HepG2 (cell line): ENCODE measurements around the gene GPR137. TPM values are rescaled to one million over a fixed set of nuclear protein-coding genes. Genes with fewer than 3 reads are reported as not detected.

Source experiments
- ATF1 ChIP-seq: IDR thresholded peaks from 2 replicates; pipeline ENCODE4 v1.6.1; 2016; ENCODE audit warnings: mild to moderate bottlenecking, control low read depth
- BRD4 ChIP-seq: sonication (generic); formaldehyde crosslinking; IDR thresholded peaks from 2 replicates; pipeline ENCODE4 v1.4.0; 2020; ENCODE audit warnings: missing genetic modification reagents
- CBX1 ChIP-seq: IDR thresholded peaks from one replicate; pipeline ENCODE4 v1.6.1; 2016; ENCODE audit warnings: antibody characterized with exemption, low read depth
- DPF2 ChIP-seq: sonication (generic); formaldehyde crosslinking; IDR thresholded peaks from 2 replicates; pipeline ENCODE4 v1.4.0; 2020; ENCODE audit warnings: mild to moderate bottlenecking, low read depth, missing genetic modification reagents, borderline replicate concordance
- E2F2 ChIP-seq: sonication (generic); formaldehyde crosslinking; IDR thresholded peaks from 2 replicates; pipeline ENCODE4 v1.4.0; 2020; ENCODE audit warnings: missing genetic modification reagents, borderline replicate concordance
- FLYWCH1 ChIP-seq: sonication (generic); formaldehyde crosslinking; IDR thresholded peaks from 2 replicates; pipeline ENCODE4 v1.8.1; 2023; ENCODE audit warnings: mild to moderate bottlenecking, missing genetic modification reagents
- HBP1 ChIP-seq: IDR thresholded peaks from 2 replicates; pipeline ENCODE4 v1.6.1; 2016; ENCODE audit warnings: low read depth, control low read depth
- HINFP ChIP-seq: sonication (generic); formaldehyde crosslinking; IDR thresholded peaks from 2 replicates; pipeline ENCODE4 v1.4.0; 2020; ENCODE audit warnings: low read depth, mild to moderate bottlenecking, missing genetic modification reagents
- POLR2AphosphoS5 ChIP-seq: IDR thresholded peaks from 2 replicates; pipeline ENCODE4 v1.6.1; 2012; ENCODE audit warnings: low read depth, low read length
- TBP ChIP-seq: sonication (generic); formaldehyde crosslinking; IDR thresholded peaks from 2 replicates; pipeline ENCODE4 v1.5.0; 2020; ENCODE audit warnings: missing genetic modification reagents
- TFDP2 ChIP-seq: sonication (generic); formaldehyde crosslinking; IDR thresholded peaks from 2 replicates; pipeline ENCODE4 v1.4.0; 2020; ENCODE audit warnings: missing genetic modification reagents
- YEATS2 ChIP-seq: sonication (generic); formaldehyde crosslinking; IDR thresholded peaks from 2 replicates; pipeline ENCODE4 v1.4.0; 2020; ENCODE audit warnings: missing genetic modification reagents, borderline replicate concordance
- ZFY ChIP-seq: sonication (generic); formaldehyde crosslinking; IDR thresholded peaks from 2 replicates; pipeline ENCODE4 v1.4.0; 2020; ENCODE audit warnings: missing genetic modification reagents
- ZMYM2 ChIP-seq: sonication (generic); formaldehyde crosslinking; IDR thresholded peaks from 2 replicates; pipeline ENCODE4 v1.8.0; 2022; ENCODE audit warnings: mild to moderate bottlenecking, missing genetic modification reagents
- ZNF335 ChIP-seq: sonication (generic); formaldehyde crosslinking; IDR thresholded peaks from 2 replicates; pipeline ENCODE4 v1.4.0; 2020; ENCODE audit warnings: missing genetic modification reagents
- ZNF383 ChIP-seq: sonication (generic); formaldehyde crosslinking; IDR thresholded peaks from 2 replicates; pipeline ENCODE4 v1.4.0; 2020; ENCODE audit warnings: missing genetic modification reagents, mild to moderate bottlenecking, borderline replicate concordance
- ZNF724P ChIP-seq: sonication (generic); formaldehyde crosslinking; IDR thresholded peaks from 2 replicates; pipeline ENCODE4 v1.8.0; 2022; ENCODE audit warnings: missing genetic modification reagents, borderline replicate concordance
- polyA plus RNA-seq, 8 experiments: library from polyadenylated mRNA; depleted of rRNA in 3 of 8; stranded (reverse) in 7 of 8; unstranded in 1 of 8; fragments of >200 nt; fragmentation: Illumina TruSeq in 4 of 8; extraction: Trizol in 4 of 8; gene quantifications; 2 replicates each; pipeline versions ENCODE4 v1.2.1 to v1.2.3, GENCODE V29; 2011 to 2016; ENCODE audit warnings: low read depth in 4 of 8, missing spikeins in 1 of 8, mixed read lengths in 1 of 8; ENCODE audit not compliant: insufficient read depth in 1 of 8
- total RNA-seq, 5 experiments: library from RNA; depleted of rRNA; stranded (reverse); fragments of >200 nt; fragmentation: Illumina TruSeq; extraction: Trizol; gene quantifications; 2 replicates each; pipeline ENCODE4 v1.2.3, GENCODE V29; 2016; ENCODE audit warnings: low read depth in 1 of 5
- TF ChIP-seq, protein P1 (sequence below), 2 experiments: sonication (generic) in 1 of 2; formaldehyde crosslinking in 1 of 2; IDR thresholded peaks; 2 replicates each; pipeline versions ENCODE4 v1.4.0 to v1.6.1; 2018 to 2020; ENCODE audit warnings: missing genetic modification reagents in 2 of 2, borderline replicate concordance in 1 of 2, low read depth in 1 of 2, mild to moderate bottlenecking in 1 of 2, missing biosample characterization in 1 of 2
- TF ChIP-seq, protein P2 (sequence below): sonication (generic); formaldehyde crosslinking; IDR thresholded peaks from 2 replicates; pipeline ENCODE4 v1.8.0; 2022; ENCODE audit warnings: missing genetic modification reagents, mild to moderate bottlenecking, borderline replicate concordance

Gene GPR137
- total and polyA plus RNA-seq, 2 of the 13 experiments (the other 11 are each of a cell fraction or from before 2014, with no cell fraction given), result 8.5 to 13.2 TPM

GRCh38 chr11:64251016-64251752 lies 34.5 kb upstream of the GPR137 start, which contains the start of gene PLCB3 (continued):
- TF ChIP-seq TFDP2 (CRISPR knock-in tag) (no peak), E2F2 (CRISPR knock-in tag) (no peak), CBX1 (no peak), ZMYM2 (no peak), ZNF383 (no peak), BRD4 (CRISPR knock-in tag) (no peak), ZNF335 (CRISPR knock-in tag) (no peak), TBP (CRISPR knock-in tag) (no peak), ZFY (CRISPR knock-in tag) (peak; percentile 62), FLYWCH1 (CRISPR knock-in tag) (0 out of 2 replicates have a peak, but pooled peaks have one; percentile 20), POLR2AphosphoS5 (0 out of 2 replicates have a peak, but pooled peaks have one; percentile 23), DPF2 (no peak), HINFP (CRISPR knock-in tag) (no peak), HBP1 (no peak), ATF1 (CRISPR knock-in tag) (no peak), YEATS2 (CRISPR knock-in tag) (no peak), ZNF724P (CRISPR knock-in tag) (no peak)
- TF ChIP-seq, protein P1, sequence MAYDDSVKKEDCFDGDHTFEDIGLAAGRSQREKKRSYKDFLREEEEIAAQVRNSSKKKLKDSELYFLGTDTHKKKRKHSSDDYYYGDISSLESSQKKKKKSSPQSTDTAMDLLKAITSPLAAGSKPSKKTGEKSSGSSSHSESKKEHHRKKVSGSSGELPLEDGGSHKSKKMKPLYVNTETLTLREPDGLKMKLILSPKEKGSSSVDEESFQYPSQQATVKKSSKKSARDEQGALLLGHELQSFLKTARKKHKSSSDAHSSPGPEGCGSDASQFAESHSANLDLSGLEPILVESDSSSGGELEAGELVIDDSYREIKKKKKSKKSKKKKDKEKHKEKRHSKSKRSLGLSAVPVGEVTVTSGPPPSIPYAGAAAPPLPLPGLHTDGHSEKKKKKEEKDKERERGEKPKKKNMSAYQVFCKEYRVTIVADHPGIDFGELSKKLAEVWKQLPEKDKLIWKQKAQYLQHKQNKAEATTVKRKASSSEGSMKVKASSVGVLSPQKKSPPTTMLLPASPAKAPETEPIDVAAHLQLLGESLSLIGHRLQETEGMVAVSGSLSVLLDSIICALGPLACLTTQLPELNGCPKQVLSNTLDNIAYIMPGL (CRISPR knock-in tag; IDR thresholded peaks at IDR 0.05; ENCODE audit: borderline replicate concordance in 1 of 2, low read depth in 1 of 2), result 0 out of 4 replicates have a peak, but pooled peaks of 1 of the 2 experiments have one; percentile 42
- TF ChIP-seq, protein P2, sequence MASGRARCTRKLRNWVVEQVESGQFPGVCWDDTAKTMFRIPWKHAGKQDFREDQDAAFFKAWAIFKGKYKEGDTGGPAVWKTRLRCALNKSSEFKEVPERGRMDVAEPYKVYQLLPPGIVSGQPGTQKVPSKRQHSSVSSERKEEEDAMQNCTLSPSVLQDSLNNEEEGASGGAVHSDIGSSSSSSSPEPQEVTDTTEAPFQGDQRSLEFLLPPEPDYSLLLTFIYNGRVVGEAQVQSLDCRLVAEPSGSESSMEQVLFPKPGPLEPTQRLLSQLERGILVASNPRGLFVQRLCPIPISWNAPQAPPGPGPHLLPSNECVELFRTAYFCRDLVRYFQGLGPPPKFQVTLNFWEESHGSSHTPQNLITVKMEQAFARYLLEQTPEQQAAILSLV (CRISPR knock-in tag), result no peak
